22Rv1 (cell line): ENCODE measurements around the gene S100A13.

Experiments
- H3K27ac ChIP-seq: fragments of 450-650 bp; 2 replicates; pipeline ENCODE4 v1.5.1; 2017
- ZFX ChIP-seq: fragments of 450-650 bp; IDR thresholded peaks from 2 replicates; pipeline ENCODE4 v1.6.1; 2017; ENCODE audit warnings: antibody characterized with exemption, borderline replicate concordance
- TF ChIP-seq, protein P1 (sequence below): fragments of 450-650 bp; IDR thresholded peaks from 2 replicates; pipeline ENCODE4 v1.5.1; 2017; ENCODE audit warnings: mild to moderate bottlenecking

Gene S100A13

DNA sequence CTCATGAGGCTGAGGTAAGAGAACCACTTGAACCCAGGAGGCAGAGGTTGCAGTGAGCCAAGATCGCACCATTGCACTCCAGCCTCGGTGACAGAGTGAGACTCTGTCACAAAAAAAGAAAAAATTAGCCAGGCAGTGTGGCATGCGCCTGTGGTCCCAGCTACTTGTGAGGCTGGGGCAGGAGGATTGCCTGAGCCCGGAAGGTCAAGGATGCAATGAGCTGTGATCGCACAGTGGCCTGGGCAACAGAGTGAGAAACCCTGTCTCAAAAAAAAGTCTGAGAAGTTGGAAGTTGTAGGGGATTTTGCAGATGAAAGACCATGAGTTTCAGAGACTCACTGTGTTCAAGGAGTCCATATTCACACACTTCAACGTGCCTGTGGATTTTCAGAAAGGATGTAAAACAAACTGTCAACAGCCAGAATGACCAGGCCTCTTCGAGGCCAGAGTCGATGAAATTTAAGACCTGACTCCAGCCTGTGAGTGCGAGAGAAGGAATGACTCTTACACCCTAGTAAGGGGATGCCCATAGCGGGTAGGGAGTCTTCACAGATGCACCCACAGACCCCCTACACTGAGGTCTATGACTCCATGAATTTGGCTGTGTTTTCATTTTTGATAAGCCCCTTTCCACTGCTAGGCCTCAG is 2.2 kb downstream of the S100A13 start:
- no peak for TF ChIP-seq ZFX
- TF ChIP-seq, protein P1, sequence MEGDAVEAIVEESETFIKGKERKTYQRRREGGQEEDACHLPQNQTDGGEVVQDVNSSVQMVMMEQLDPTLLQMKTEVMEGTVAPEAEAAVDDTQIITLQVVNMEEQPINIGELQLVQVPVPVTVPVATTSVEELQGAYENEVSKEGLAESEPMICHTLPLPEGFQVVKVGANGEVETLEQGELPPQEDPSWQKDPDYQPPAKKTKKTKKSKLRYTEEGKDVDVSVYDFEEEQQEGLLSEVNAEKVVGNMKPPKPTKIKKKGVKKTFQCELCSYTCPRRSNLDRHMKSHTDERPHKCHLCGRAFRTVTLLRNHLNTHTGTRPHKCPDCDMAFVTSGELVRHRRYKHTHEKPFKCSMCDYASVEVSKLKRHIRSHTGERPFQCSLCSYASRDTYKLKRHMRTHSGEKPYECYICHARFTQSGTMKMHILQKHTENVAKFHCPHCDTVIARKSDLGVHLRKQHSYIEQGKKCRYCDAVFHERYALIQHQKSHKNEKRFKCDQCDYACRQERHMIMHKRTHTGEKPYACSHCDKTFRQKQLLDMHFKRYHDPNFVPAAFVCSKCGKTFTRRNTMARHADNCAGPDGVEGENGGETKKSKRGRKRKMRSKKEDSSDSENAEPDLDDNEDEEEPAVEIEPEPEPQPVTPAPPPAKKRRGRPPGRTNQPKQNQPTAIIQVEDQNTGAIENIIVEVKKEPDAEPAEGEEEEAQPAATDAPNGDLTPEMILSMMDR: no peak

GRCh38 chr1:153623101-153623500 is 4.2 kb downstream of the S100A13 start:
- H3K27ac ChIP-seq: no peak overlapping the region
- TF ChIP-seq ZFX: no peak

More for the DNA sequence above, 2.2 kb downstream of the S100A13 start:
- no peak overlapping the region for H3K27ac ChIP-seq

- H3K27ac ChIP-seq: no peak overlapping the region
- TF ChIP-seq ZFX: no peak
- TF ChIP-seq, protein P1: no peak
These were observed 8.1 kb downstream of the S100A13 start for GRCh38 chr1:153619171-153619570.

- H3K27ac ChIP-seq: no peak overlapping the region
- no peak for TF ChIP-seq ZFX
- TF ChIP-seq, protein P1: peak; percentile 75
These were observed 9.6 kb downstream of the S100A13 start for GRCh38 chr1:153617663-153618062.

- no peak for TF ChIP-seq ZFX
- TF ChIP-seq, protein P1: no peak
- no peak overlapping the region for H3K27ac ChIP-seq
These were observed 10.4 kb downstream of the S100A13 start for GRCh38 chr1:153616917-153617311.

DNA sequence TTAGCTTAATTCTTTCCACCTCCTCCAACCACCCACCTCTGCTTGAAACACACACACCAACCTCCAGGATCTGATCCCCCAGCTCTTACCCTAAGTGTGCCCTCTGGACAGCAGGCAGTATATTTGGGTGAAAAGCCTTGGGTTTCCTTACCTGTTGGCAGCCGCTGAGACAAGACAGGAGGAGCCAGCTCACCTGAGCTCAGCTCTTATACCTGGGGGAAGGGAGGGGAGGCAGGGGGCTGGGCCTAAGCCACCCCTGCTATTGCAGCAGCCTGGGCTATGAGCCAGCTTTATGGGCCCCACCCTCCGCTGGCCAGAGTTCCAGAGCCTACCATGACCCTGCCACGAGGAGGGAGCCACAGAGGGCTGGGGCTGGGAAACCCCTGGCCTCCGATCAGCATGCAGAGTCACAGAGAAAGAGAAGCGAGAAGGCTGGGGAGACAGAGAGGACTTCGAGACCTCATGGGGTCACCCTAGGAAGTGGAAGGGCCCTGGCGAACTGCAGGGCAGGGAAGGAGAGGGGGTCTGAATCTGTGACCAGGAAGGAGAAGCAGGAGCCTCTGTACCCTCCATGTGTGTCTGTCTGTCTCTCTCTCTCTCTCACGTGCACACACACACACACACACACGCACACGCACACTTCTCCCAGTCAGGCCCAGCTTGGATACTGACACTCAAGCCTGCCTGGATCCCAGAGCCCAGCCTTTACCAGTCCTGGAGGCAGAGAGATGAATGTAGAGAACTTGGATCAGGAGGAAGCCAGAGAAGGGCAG is 11.0 kb downstream of the S100A13 start, which contains the start of gene S100A14:
Gene S100A14, minus strand, starts transcription at position 182 of the 773 bp plus-strand sequence. CDS start 467 bp downstream, outside the sequence.
- no peak for TF ChIP-seq ZFX
- TF ChIP-seq, protein P1: no peak
- no peak within 1 kb of the TSS for H3K27ac ChIP-seq

GRCh38 chr1:153615406-153615805 is 11.9 kb downstream of the S100A13 start:
- TF ChIP-seq ZFX: no peak
- TF ChIP-seq, protein P1: no peak
- H3K27ac ChIP-seq: no peak overlapping the region
